ENCODE measurements around the gene SUPT20HL1. TPM values are rescaled to one million over a fixed set of nuclear protein-coding genes. Genes with fewer than 3 reads are reported as not detected.

Gene SUPT20HL1
- total RNA-seq, 1 experiment from 2014 or later = not detected

DNA sequence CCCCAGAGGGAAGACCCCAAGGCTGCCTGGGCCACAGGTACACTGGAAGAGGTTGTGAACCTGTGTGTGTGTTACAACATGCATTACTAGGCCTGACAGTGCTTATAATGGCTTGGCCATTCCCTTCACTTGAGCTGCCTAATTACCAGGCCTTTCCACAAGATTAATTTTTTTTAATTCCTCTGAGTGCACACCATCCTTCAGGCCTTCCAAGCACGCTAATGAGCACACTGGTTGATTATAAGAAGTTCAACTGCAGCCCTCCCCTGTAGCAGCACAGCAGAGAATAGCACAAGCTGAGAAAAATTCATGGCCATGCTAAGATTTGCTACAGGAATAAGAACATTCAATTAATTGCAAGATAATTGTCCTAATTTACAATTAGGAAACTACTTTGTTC is 44.3 kb upstream of the SUPT20HL1 start:
- Mint-ChIP-seq H3K27me3 (ENCODE audit: unreplicated experiment) (peaks cover 29% of the 10 kb centered on the region), H3K4me3 (ENCODE audit: low read depth, unreplicated experiment) (no peak overlapping the region), H3K36me3 (ENCODE audit: insufficient read depth, unreplicated experiment) (no peaks in the 10 kb centered on the region), H3K9me3 (ENCODE audit: low read depth, unreplicated experiment) (no peaks in the 10 kb centered on the region), H3K27ac (ENCODE audit: unreplicated experiment) (no peak overlapping the region), H3K4me1 (ENCODE audit: low read depth, unreplicated experiment) (no peaks in the 10 kb centered on the region)
- TF ChIP-seq, protein P1, sequence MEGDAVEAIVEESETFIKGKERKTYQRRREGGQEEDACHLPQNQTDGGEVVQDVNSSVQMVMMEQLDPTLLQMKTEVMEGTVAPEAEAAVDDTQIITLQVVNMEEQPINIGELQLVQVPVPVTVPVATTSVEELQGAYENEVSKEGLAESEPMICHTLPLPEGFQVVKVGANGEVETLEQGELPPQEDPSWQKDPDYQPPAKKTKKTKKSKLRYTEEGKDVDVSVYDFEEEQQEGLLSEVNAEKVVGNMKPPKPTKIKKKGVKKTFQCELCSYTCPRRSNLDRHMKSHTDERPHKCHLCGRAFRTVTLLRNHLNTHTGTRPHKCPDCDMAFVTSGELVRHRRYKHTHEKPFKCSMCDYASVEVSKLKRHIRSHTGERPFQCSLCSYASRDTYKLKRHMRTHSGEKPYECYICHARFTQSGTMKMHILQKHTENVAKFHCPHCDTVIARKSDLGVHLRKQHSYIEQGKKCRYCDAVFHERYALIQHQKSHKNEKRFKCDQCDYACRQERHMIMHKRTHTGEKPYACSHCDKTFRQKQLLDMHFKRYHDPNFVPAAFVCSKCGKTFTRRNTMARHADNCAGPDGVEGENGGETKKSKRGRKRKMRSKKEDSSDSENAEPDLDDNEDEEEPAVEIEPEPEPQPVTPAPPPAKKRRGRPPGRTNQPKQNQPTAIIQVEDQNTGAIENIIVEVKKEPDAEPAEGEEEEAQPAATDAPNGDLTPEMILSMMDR (IDR thresholded peaks at IDR 0.05; ENCODE audit: unreplicated experiment) = no peak
- DNase-seq = no peak
- intact Hi-C loops (cut with micrococcal nuclease; ENCODE audit: unreplicated experiment) = no loop called here
- BruUV-seq (replicated peaks) = no TSS peak
- CTCF ChIA-PET = no interaction called here

DNA sequence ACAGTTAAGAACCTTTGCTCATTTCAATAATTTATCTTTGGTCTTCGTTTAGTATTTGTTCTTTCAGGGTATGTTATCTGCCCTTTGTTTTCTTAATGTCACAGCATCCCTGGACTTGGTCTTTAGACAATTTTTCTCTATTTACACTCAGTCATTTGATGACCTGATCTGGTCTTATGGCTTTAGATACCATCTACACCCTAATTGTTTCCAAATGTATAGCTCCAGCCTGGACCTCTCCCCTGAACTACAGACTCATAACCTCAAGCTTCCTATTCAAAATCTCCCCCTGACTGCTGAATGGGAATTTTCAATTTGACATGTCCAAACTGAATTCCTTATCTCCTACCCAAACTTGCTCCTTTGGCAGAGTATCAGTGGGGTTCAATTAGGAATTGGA is 42.9 kb upstream of the SUPT20HL1 start:
- CTCF ChIA-PET = interaction anchor here (0.6 kb wide), 1 partner anchor 10 kb away, joined by 6 read pairs; no protein-coding TSS in a partner anchor
- no TSS peak for BruUV-seq (replicated peaks)
- no peak overlapping the region for H3K4me3 Mint-ChIP-seq (ENCODE audit: low read depth, unreplicated experiment)
- no peaks in the 10 kb centered on the region for H3K9me3 Mint-ChIP-seq (ENCODE audit: low read depth, unreplicated experiment)
- no peaks in the 10 kb centered on the region for H3K4me1 Mint-ChIP-seq (ENCODE audit: low read depth, unreplicated experiment)
- H3K27me3 Mint-ChIP-seq (ENCODE audit: unreplicated experiment) = peaks cover 29% of the 10 kb centered on the region
- TF ChIP-seq, protein P1 (IDR thresholded peaks at IDR 0.05; ENCODE audit: unreplicated experiment) = no peak
- no peaks in the 10 kb centered on the region for H3K36me3 Mint-ChIP-seq (ENCODE audit: insufficient read depth, unreplicated experiment)
- H3K27ac Mint-ChIP-seq (ENCODE audit: unreplicated experiment) = no peak overlapping the region
- no peak for DNase-seq
- intact Hi-C loops (cut with micrococcal nuclease; ENCODE audit: unreplicated experiment) = no loop called here

DNA sequence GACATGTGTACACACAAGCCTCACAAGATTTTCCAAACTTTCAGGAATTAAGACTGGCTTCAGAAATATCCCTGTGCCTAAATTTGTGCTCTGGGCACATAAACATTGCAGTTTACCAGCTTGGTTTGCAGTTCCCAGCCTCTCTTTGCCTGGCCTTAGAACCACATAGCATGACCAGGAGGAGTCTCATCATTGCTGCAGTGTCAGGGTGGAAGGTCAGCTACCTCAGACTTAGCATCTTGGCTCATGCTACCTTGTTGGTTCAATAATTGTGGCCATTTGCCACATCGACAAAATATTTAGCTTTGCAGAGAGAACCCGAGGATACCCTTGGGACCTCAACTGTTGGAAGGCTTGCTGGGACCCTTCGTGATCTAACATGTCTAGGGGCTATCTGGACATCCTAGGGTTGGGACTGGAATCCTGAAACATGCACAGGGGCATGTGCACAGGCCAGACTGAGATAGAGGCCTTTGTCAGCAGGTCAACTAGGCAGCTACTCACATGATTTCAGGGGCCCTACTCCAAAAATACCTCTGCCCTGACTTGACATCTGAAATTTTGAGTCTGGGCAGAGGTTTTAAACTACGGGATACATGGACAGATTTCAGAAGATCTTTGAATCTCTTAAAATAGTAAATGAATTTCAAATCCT is 38.6 kb upstream of the SUPT20HL1 start:
- H3K4me3 Mint-ChIP-seq (ENCODE audit: low read depth, unreplicated experiment) = no peak overlapping the region
- no peaks in the 10 kb centered on the region for H3K36me3 Mint-ChIP-seq (ENCODE audit: insufficient read depth, unreplicated experiment)
- no TSS peak for BruUV-seq (replicated peaks)
- no peaks in the 10 kb centered on the region for H3K9me3 Mint-ChIP-seq (ENCODE audit: low read depth, unreplicated experiment)
- TF ChIP-seq, protein P1 (IDR thresholded peaks at IDR 0.05; ENCODE audit: unreplicated experiment) = no peak
- CTCF ChIA-PET = no interaction called here
- no peaks in the 10 kb centered on the region for H3K4me1 Mint-ChIP-seq (ENCODE audit: low read depth, unreplicated experiment)
- DNase-seq = no peak
- H3K27ac Mint-ChIP-seq (ENCODE audit: unreplicated experiment) = no peak overlapping the region
- intact Hi-C loops (cut with micrococcal nuclease; ENCODE audit: unreplicated experiment) = no loop called here
- peaks cover 38% of the 10 kb centered on the region for H3K27me3 Mint-ChIP-seq (ENCODE audit: unreplicated experiment)

DNA sequence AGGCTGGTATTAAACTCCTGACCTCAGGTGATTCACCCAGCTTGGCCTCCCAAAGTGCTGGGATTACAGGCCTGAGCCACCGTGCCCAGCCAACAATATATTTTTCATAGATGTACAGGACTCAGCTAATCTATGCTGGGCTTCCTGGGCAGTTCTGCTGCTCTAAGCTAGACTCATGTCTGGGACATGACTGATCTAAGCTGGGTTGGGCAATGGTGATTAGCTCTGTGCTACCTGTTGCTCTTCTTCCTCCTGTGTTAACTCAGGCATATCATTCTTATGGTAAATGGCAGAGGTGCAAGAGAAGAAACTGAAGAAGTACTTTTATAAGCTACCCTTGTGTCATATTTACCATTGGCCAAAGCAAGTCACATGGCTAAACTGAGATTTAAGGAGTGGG is 35.2 kb upstream of the SUPT20HL1 start:
- no peak overlapping the region for H3K4me3 Mint-ChIP-seq (ENCODE audit: low read depth, unreplicated experiment)
- peaks cover 33% of the 10 kb centered on the region for H3K27me3 Mint-ChIP-seq (ENCODE audit: unreplicated experiment)
- no peaks in the 10 kb centered on the region for H3K9me3 Mint-ChIP-seq (ENCODE audit: low read depth, unreplicated experiment)
- intact Hi-C loops (cut with micrococcal nuclease; ENCODE audit: unreplicated experiment) = no loop called here
- no peak for DNase-seq
- no TSS peak for BruUV-seq (replicated peaks)
- TF ChIP-seq, protein P1 (IDR thresholded peaks at IDR 0.05; ENCODE audit: unreplicated experiment) = no peak
- CTCF ChIA-PET = no interaction called here
- no peak overlapping the region for H3K27ac Mint-ChIP-seq (ENCODE audit: unreplicated experiment)
- no peaks in the 10 kb centered on the region for H3K36me3 Mint-ChIP-seq (ENCODE audit: insufficient read depth, unreplicated experiment)
- no peaks in the 10 kb centered on the region for H3K4me1 Mint-ChIP-seq (ENCODE audit: low read depth, unreplicated experiment)
